Fibroblast of villous mesenchyme (primary cell): ENCODE data around the gene DPYD. TPM values are rescaled to one million over a fixed set of nuclear protein-coding genes. Genes with fewer than 3 reads are reported as not detected.

Experiments used
- DNase-seq: peaks from one replicate; pipeline ENCODE4 v3.0.0-alpha.2; 2010; ENCODE audit warnings: low read depth
- H3K4me3 ChIP-seq: 2 replicates; pipeline ENCODE4 v1.5.1; 2011; ENCODE audit warnings: low read depth, mild to moderate bottlenecking, low read length
- CTCF ChIP-seq: IDR thresholded peaks from 2 replicates; pipeline ENCODE4 v1.5.1; 2012; ENCODE audit warnings: low read depth, mild to moderate bottlenecking, low read length; ENCODE audit not compliant: insufficient read depth
- total RNA-seq: library from RNA; depleted of rRNA; stranded (reverse); fragments of >200 nt; gene quantifications from 2 replicates; pipeline ENCODE4 v1.2.3, GENCODE V29; 2012

DPYD gene
- total RNA-seq, 1 donor: 48.4 TPM

- DNase-seq: no peak
These were observed 849.7 kb downstream of the DPYD start for GRCh38 chr1:97071173-97071572.

GRCh38 chr1:97070376-97070775 is 850.5 kb downstream of the DPYD start:
- TF ChIP-seq CTCF: no peak
- no peak overlapping the region for H3K4me3 ChIP-seq
- peak; percentile 13 for DNase-seq

More at GRCh38 chr1:97071173-97071572, 849.7 kb downstream of the DPYD start:
- H3K4me3 ChIP-seq: no peak overlapping the region
- no peak for TF ChIP-seq CTCF

GRCh38 chr1:97069312-97069711 is 851.5 kb downstream of the DPYD start:
- H3K4me3 ChIP-seq: no peak overlapping the region
- DNase-seq: no peak
- TF ChIP-seq CTCF: no peak

GRCh38 chr1:97066860-97067259 is 854.0 kb downstream of the DPYD start:
- DNase-seq: no peak
- TF ChIP-seq CTCF: no peak
- no peak overlapping the region for H3K4me3 ChIP-seq

- no peak for TF ChIP-seq CTCF
- H3K4me3 ChIP-seq: no peak overlapping the region
- peak; percentile 79 for DNase-seq
These were observed 857.3 kb downstream of the DPYD start for GRCh38 chr1:97063532-97063931.

- DNase-seq: no peak
- no peak for TF ChIP-seq CTCF
- H3K4me3 ChIP-seq: no peak overlapping the region
These were observed 859.2 kb downstream of the DPYD start for GRCh38 chr1:97061604-97062003.

GRCh38 chr1:97056386-97056785 is 864.4 kb downstream of the DPYD start:
- no peak for DNase-seq
- no peak for TF ChIP-seq CTCF
- no peak overlapping the region for H3K4me3 ChIP-seq
